ES-I3 (cell line): ENCODE measurements around the gene TCAP.

ENCODE experiments used
- H3K36me3 ChIP-seq: 2 replicates; pipeline ENCODE4 v1.6.1; 2013; ENCODE audit warnings: mild to moderate bottlenecking, low read length, control low read depth, moderate library complexity; ENCODE audit not compliant: insufficient read depth
- H3K4me1 ChIP-seq: 2 replicates; pipeline ENCODE4 v1.6.1; 2013; ENCODE audit warnings: mild to moderate bottlenecking, control low read depth, low read length; ENCODE audit not compliant: insufficient read depth
- H3K9ac ChIP-seq: 2 replicates; pipeline ENCODE4 v1.6.1; 2013; ENCODE audit warnings: low read depth, mild to moderate bottlenecking, low read length, moderate library complexity
- H3K9me3 ChIP-seq: 2 replicates; pipeline ENCODE4 v1.6.1; 2013; ENCODE audit warnings: mild to moderate bottlenecking, low read length, moderate library complexity; ENCODE audit not compliant: control insufficient read depth, insufficient read depth

The TCAP gene, protein sequence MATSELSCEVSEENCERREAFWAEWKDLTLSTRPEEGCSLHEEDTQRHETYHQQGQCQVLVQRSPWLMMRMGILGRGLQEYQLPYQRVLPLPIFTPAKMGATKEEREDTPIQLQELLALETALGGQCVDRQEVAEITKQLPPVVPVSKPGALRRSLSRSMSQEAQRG

GRCh38 chr17:39664581-39665561 is at the start of gene TCAP:
Gene TCAP, plus strand, starts transcription at chr17:39665349. Its CDS starts 11 bp downstream, at chr17:39665360.
- Histone ChIP-seq H3K9ac (peak within 1 kb of the TSS; percentile 47; the same call in 1 of the 2 replicates), H3K4me1 (peaks cover 35% of the 10 kb centered on the region), H3K36me3 (no peaks in the 10 kb centered on the region; the same call in 1 of the 2 replicates), H3K9me3 (no peaks in the 10 kb centered on the region)

- Histone ChIP-seq H3K9ac (no peak overlapping the region), H3K4me1 (no peaks in the 10 kb centered on the region; the same call in 1 of the 2 replicates), H3K9me3 (no peaks in the 10 kb centered on the region), H3K36me3 (no peaks in the 10 kb centered on the region)
Measured at GRCh38 chr17:39615434-39615833, 49.7 kb upstream of the TCAP start.

DNA sequence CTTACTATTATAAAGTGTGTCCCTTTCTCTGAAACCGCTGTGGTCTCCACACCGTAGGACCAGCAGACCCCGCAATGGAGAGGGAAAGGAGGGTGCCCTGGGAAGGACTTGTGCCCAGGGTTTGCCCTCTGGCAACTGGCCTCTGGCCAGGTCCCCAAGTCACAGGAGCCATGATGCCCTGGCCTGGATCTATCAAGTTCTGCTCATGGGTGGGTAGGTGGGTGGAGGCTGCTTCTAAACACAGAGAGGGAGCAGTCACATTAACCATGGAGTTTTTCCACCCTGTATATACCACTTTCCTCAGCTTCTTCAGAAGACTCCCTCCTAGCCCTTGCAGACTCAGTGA is 48.1 kb upstream of the TCAP start:
- Histone ChIP-seq H3K4me1 (no peaks in the 10 kb centered on the region; the same call in 1 of the 2 replicates), H3K9me3 (no peaks in the 10 kb centered on the region), H3K9ac (peak overlapping the region; percentile 45; the same call in 1 of the 2 replicates), H3K36me3 (no peaks in the 10 kb centered on the region)

DNA sequence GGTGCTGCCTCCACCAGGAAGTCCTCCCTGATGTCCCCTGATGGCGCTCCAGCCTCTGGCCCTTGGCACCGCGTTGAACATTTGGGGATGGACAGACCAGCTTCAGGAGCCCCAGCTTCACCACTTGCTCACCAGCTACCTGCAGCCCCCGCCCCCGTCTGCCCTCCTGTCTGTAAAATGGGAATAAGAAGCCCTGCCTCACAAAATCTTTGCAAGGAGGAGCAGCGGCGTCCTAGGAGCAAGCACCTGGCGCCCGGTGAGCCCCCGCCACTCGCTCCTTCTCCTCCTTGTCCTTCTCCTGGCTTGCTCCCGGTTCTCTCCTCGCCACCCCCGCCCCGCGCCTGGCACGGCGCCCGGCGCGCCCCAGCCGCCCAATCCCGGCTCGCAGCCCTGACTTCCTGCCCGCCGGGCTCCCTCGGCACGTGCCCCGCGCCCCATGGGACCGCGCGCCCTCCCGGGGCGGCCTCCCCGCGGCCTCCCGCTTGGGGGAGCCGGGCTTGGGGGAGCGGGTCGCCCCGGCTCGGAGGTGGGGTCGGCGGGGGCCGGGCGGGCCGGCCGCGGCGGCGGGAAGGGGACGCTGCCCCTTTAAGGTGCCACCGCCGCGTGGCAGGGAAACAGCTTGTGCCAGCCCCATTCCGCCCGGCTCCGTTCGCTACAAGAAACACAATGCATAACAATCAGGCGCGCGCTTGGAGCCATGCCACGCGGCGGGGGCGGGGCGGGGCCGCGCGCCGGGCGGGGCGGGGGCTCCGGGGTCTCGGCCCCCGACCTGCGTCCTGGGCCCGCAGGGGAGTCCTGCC is 47.5 kb upstream of the TCAP start:
- Histone ChIP-seq H3K36me3 (no peaks in the 10 kb centered on the region), H3K9me3 (no peaks in the 10 kb centered on the region), H3K9ac (peak overlapping the region; percentile 45), H3K4me1 (no peaks in the 10 kb centered on the region; the same call in 1 of the 2 replicates)

DNA sequence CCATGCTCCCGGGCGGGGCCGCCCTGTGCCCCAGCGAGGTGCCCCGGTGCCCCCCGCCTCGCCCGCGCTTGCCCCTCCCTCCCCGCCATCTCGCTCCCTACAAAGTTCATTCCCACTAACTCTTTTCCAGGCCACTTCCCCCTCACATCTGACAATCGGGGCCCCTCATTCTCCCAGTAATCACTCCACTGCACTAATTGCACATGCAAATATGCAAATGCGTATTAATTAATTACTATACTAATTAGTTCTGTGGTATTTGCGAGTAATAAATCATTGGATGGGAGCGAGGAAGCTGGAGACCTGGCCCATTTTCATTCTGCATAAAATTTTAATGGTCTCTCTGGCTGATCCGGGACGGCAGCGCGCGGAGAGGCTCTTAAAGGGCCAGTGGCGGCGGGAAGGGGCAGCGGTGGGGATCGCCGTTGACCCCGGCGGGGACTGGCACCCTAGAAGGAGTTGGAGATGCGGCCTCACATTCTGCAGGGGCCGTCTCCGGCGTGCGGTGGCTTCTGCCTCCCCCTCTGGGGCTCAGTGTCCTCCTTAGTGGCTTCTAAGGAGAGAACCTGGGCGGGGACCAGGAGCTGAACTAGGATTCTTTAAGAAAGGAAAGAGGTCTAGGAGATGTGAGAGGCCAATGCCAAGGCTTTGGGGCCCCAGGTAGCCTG is 46.8 kb upstream of the TCAP start:
- no peaks in the 10 kb centered on the region for H3K36me3 ChIP-seq

DNA sequence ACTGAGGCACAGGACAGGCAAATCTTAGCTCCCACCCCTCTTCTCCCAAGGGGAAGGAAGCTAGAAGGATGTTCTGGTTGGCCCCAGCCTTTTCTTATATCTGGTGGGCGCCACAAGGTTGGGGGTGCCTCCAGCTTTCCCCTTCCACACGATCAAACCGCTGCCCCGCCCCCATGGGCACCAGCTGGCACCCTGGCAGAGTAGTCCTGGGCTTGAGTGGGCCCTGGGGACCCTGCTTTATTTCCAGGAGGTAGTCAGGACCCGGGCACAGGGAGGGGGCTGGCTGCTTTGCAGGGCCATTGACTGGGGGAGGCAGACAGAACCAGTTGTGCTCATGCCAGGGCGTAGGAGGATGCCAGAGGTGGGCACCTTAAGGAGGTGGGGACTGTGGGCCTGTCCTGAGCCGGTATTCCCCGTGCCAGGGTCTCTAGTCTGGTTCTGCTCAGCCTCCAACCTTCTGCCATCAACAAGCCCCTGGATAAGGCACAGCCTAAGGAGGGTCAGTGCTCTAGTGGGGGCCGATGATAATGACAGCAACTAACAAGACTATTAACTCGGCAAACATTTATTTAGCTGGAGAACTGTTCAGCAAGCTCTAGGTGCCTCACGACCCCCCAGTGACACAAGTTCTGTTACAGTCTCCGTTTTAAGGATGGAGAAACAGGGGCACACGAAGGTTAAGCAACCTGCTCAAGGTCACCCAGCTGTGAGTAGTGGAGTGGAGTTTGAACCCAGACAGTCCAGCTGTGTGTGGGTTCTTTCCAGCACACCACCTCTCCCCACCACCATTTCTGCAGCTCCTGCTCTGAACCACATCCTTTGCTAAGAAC is 46.0 kb upstream of the TCAP start:
- Histone ChIP-seq H3K36me3 (no peaks in the 10 kb centered on the region), H3K4me1 (peaks cover 3% of the 10 kb centered on the region; the same call in 1 of the 2 replicates), H3K9me3 (no peaks in the 10 kb centered on the region), H3K9ac (no peak overlapping the region)

More for the DNA sequence above, 46.8 kb upstream of the TCAP start:
- H3K9ac ChIP-seq, result peak overlapping the region; percentile 64
- H3K9me3 ChIP-seq, result no peaks in the 10 kb centered on the region
- H3K4me1 ChIP-seq, result no peaks in the 10 kb centered on the region; the same call in 1 of the 2 replicates

GRCh38 chr17:39619786-39620101 is 45.4 kb upstream of the TCAP start:
- H3K4me1 ChIP-seq, result peaks cover 3% of the 10 kb centered on the region; the same call in 1 of the 2 replicates
- no peak overlapping the region for H3K9ac ChIP-seq
- no peaks in the 10 kb centered on the region for H3K9me3 ChIP-seq
- H3K36me3 ChIP-seq, result no peaks in the 10 kb centered on the region

- no peak overlapping the region for H3K9ac ChIP-seq
- no peaks in the 10 kb centered on the region for H3K36me3 ChIP-seq
- no peaks in the 10 kb centered on the region for H3K9me3 ChIP-seq
- peaks cover 3% of the 10 kb centered on the region; the same call in 1 of the 2 replicates for H3K4me1 ChIP-seq
Measured at GRCh38 chr17:39621523-39622379, 43.4 kb upstream of the TCAP start.

- H3K4me1 ChIP-seq, result peaks cover 3% of the 10 kb centered on the region; the same call in 1 of the 2 replicates
- no peak overlapping the region for H3K9ac ChIP-seq
- H3K36me3 ChIP-seq, result no peaks in the 10 kb centered on the region
- no peaks in the 10 kb centered on the region for H3K9me3 ChIP-seq
Measured at GRCh38 chr17:39622380-39623006, 42.7 kb upstream of the TCAP start.

DNA sequence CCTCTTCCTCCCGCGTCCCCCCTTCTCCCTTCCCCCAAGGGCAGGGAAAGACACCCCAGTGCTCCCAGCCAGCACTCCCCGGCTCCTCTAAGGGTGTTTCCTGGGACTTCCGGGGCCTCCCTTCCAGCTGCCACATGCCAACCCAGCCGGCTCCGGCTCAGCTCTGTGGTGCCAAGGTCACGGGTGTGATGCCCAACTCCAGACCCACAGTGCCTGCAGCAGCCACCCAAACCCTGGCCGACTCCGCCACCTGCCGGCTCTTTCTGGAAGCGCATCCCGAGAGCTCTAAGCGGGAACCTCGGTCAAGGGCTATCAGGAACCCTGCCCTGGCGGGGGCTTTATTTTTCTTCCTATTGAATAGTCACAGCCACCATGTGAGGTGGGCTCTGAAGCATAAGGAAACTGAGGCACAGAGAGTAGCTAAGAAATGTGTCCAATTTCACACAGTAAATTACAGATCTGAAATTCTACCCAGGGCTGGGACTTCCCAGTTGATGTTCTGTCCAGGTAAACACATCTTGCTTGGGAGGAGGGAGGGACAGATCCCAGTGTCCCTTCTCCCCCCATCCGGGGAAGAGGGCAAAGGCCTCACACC is 41.7 kb upstream of the TCAP start:
- Histone ChIP-seq H3K9me3 (no peaks in the 10 kb centered on the region), H3K9ac (no peak overlapping the region), H3K36me3 (no peaks in the 10 kb centered on the region), H3K4me1 (peaks cover 11% of the 10 kb centered on the region; the same call in 1 of the 2 replicates)

DNA sequence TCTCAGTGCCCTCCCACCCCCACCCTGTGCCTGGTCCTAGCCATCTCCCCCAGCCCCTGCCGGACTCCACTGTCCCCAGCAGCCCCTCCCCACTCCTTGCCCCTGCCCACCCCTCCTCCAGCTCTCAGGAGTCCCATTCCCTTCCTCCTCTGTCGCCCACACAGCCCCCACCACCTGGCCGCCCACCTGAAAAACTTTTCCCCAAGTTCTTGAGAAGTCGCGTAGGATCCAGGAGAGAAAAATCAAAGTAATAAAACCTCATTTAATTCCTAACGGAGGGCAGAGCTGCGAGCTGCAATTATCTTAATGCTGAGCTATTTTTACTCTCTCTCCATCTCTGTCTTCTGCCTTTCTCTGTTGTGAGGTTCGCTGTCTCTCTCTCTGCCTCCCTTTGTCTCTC is 40.8 kb upstream of the TCAP start:
- H3K36me3 ChIP-seq, result no peaks in the 10 kb centered on the region
- H3K4me1 ChIP-seq, result peaks cover 16% of the 10 kb centered on the region; the same call in 1 of the 2 replicates
- H3K9ac ChIP-seq, result no peak overlapping the region
- no peaks in the 10 kb centered on the region for H3K9me3 ChIP-seq

DNA sequence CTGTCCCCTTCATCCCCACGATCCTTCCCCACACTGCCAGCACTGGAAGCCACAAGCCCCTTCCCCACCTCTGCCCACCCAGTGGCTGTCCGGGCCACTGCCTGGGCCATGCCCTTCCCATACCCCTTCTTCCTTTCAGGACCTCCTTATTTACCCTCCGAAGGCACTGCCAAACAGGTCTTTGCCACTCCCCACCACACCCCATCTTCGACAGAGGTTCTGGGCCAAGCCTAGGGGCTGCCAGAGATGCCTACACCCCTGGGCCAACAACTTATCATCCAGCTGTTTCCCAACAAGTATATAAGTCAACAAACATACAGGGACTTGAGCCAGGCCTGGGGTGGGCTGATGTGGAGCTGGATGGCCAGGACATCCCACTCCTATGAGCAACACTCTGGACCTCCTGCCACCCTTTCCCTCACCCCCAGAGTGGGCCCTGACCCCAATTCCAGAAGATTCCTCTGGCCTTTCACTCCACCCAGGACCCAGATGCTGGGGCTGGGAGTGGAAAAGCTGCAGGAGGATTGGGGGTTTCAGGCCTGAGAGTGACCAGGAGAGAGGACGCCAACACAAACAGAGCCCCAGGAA is 39.9 kb upstream of the TCAP start:
- peaks cover 21% of the 10 kb centered on the region for H3K4me1 ChIP-seq
- no peak overlapping the region for H3K9ac ChIP-seq
- H3K9me3 ChIP-seq, result no peaks in the 10 kb centered on the region
- no peaks in the 10 kb centered on the region for H3K36me3 ChIP-seq
